Astrocyte of the cerebellum (primary cell): ENCODE measurements around the gene CCDC185.
"Not testable (repeated sequence)": the region's sequence is repeated elsewhere in the genome, so short reads cannot be mapped to it uniquely, and the experiment has no call there.

ENCODE experiments used
- DNase-seq: peaks from one replicate; pipeline ENCODE4 v3.0.0-alpha.2; 2011; ENCODE audit warnings: low read depth
- H3K4me3 ChIP-seq: 2 replicates; pipeline ENCODE4 v1.5.1; 2011; ENCODE audit warnings: mild to moderate bottlenecking, low read depth, low read length, moderate library complexity
- CTCF ChIP-seq: IDR thresholded peaks from 2 replicates; pipeline ENCODE4 v1.5.1; 2012; ENCODE audit warnings: low read length, low read depth, moderate library complexity, mild to moderate bottlenecking; ENCODE audit errors: missing control alignments
- in situ Hi-C: cut with HindIII; loops from 2 replicates; pipeline ENCODE4 v1.10.0; 2017; ENCODE audit warnings: low sequenced_read_pairs

The CCDC185 gene

GRCh38 chr1:223386013-223386412, 7.2 kb upstream of the CCDC185 start:
- no peak for DNase-seq
- H3K4me3 ChIP-seq: no peak overlapping the region
- in situ Hi-C loops: no loop called here
- TF ChIP-seq CTCF: no peak

- no peak for TF ChIP-seq CTCF
- in situ Hi-C loops: no loop called here
- H3K4me3 ChIP-seq: no peak overlapping the region
- no peak for DNase-seq
Measured at GRCh38 chr1:223390618-223391017, 2.6 kb upstream of the CCDC185 start.

- no peak for DNase-seq
- TF ChIP-seq CTCF: no peak
- in situ Hi-C loops: no loop called here
- no peak overlapping the region for H3K4me3 ChIP-seq
Measured at GRCh38 chr1:223394242-223394641, 1.0 kb downstream of the CCDC185 start.

- DNase-seq: no peak
- TF ChIP-seq CTCF: no peak
- no peak overlapping the region for H3K4me3 ChIP-seq
- in situ Hi-C loops: no loop called here
Measured at GRCh38 chr1:223394706-223395105, 1.5 kb downstream of the CCDC185 start.

GRCh38 chr1:223399393-223399792, 6.2 kb downstream of the CCDC185 start:
- DNase-seq, H3K4me3 ChIP-seq, in situ Hi-C loops: not testable (repeated sequence)

- in situ Hi-C loops: no loop called here
- peak; percentile 59 for DNase-seq
- no peak for TF ChIP-seq CTCF
- H3K4me3 ChIP-seq: no peak overlapping the region
Measured at GRCh38 chr1:223401873-223402789, 8.9 kb downstream of the CCDC185 start.

GRCh38 chr1:223402790-223403142, 9.6 kb downstream of the CCDC185 start:
- in situ Hi-C loops: no loop called here
- no peak for TF ChIP-seq CTCF
- no peak for DNase-seq
- H3K4me3 ChIP-seq: no peak overlapping the region
